DND-41 (cell line): ENCODE measurements around the gene PEF1.

Source experiments
- EZH2 ChIP-seq: IDR thresholded peaks from 3 replicates; pipeline ENCODE4 v1.6.1; 2012; ENCODE audit warnings: borderline replicate concordance, low read depth, mild to moderate bottlenecking, moderate library complexity, low read length, inconsistent platforms; ENCODE audit not compliant: severe bottlenecking
- TF ChIP-seq, protein P1 (sequence below): IDR thresholded peaks from 2 replicates; pipeline ENCODE4 v1.5.1; 2012; ENCODE audit warnings: borderline replicate concordance, low read length, moderate library complexity, mild to moderate bottlenecking; ENCODE audit not compliant: poor library complexity, severe bottlenecking; ENCODE audit errors: extremely low read depth

DNA sequence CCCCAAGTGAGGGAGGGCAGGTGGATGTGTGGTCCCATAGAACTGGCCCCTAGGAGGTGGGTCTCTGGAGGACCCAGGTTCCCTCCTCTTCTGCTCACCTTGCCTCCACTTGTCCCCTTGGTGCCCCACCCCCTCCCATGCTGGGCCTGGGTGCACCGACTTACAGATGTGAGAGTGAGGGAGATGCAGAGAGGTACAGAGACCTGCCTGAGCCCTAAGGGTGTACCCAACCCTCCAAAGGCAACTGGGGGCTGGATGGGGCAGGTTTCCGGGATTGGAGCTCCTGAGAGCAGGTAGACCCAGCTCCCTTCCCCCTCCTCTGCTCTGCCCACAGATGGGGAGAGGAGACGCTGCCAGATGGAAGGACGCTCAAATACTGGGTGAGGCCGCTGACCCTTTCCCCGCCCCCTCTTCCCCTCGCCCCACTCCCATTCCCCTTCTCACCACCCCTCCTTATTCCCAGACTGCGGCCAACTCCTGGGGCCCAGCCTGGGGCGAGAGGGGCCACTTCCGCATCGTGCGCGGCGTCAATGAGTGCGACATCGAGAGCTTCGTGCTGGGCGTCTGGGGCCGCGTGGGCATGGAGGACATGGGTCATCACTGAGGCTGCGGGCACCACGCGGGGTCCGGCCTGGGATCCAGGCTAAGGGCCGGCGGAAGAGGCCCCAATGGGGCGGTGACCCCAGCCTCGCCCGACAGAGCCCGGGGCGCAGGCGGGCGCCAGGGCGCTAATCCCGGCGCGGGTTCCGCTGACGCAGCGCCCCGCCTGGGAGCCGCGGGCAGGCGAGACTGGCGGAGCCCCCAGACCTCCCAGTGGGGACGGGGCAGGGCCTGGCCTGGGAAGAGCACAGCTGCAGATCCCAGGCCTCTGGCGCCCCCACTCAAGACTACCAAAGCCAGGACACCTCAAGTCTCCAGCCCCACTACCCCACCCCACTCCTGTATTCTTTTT lies 58.0 kb downstream of the PEF1 start:
- TF ChIP-seq, protein P1, sequence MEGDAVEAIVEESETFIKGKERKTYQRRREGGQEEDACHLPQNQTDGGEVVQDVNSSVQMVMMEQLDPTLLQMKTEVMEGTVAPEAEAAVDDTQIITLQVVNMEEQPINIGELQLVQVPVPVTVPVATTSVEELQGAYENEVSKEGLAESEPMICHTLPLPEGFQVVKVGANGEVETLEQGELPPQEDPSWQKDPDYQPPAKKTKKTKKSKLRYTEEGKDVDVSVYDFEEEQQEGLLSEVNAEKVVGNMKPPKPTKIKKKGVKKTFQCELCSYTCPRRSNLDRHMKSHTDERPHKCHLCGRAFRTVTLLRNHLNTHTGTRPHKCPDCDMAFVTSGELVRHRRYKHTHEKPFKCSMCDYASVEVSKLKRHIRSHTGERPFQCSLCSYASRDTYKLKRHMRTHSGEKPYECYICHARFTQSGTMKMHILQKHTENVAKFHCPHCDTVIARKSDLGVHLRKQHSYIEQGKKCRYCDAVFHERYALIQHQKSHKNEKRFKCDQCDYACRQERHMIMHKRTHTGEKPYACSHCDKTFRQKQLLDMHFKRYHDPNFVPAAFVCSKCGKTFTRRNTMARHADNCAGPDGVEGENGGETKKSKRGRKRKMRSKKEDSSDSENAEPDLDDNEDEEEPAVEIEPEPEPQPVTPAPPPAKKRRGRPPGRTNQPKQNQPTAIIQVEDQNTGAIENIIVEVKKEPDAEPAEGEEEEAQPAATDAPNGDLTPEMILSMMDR: no peak
- no peak for TF ChIP-seq EZH2
